ENCODE measurements around the gene KCNJ15. TPM values are rescaled to one million over a fixed set of nuclear protein-coding genes. Genes with fewer than 3 reads are reported as not detected.

KCNJ15 gene
- total RNA-seq, 1 experiment from 2014 or later, result not detected

GRCh38 chr21:38221594-38221993, 35.2 kb upstream of the KCNJ15 start:
- CTCF ChIA-PET, result no interaction called here
- H3K4me3 Mint-ChIP-seq (ENCODE audit: unreplicated experiment), result no peak overlapping the region

GRCh38 chr21:38223893-38224540, 32.8 kb upstream of the KCNJ15 start:
- Histone ChIP-seq H3K27me3 (replicated peaks; ENCODE audit: control insufficient read depth, insufficient read depth, low read length) (no peaks in the 10 kb centered on the region), H3K4me3 (ENCODE audit: low read depth, low read length) (no peak overlapping the region), H3K36me3 (ENCODE audit: control insufficient read depth, insufficient read depth, low read length) (no peaks in the 10 kb centered on the region), H3K4me1 (no peaks in the 10 kb centered on the region), H3K9me3 (peaks cover 31% of the 10 kb centered on the region)
- TF ChIP-seq, protein P1, sequence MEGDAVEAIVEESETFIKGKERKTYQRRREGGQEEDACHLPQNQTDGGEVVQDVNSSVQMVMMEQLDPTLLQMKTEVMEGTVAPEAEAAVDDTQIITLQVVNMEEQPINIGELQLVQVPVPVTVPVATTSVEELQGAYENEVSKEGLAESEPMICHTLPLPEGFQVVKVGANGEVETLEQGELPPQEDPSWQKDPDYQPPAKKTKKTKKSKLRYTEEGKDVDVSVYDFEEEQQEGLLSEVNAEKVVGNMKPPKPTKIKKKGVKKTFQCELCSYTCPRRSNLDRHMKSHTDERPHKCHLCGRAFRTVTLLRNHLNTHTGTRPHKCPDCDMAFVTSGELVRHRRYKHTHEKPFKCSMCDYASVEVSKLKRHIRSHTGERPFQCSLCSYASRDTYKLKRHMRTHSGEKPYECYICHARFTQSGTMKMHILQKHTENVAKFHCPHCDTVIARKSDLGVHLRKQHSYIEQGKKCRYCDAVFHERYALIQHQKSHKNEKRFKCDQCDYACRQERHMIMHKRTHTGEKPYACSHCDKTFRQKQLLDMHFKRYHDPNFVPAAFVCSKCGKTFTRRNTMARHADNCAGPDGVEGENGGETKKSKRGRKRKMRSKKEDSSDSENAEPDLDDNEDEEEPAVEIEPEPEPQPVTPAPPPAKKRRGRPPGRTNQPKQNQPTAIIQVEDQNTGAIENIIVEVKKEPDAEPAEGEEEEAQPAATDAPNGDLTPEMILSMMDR (IDR thresholded peaks at IDR 0.05; ENCODE audit: insufficient read depth in 1 of 2, low read depth in 1 of 2, low read length in 1 of 2, severe bottlenecking in 1 of 2, unreplicated experiment in 1 of 2), result no peak
- Mint-ChIP-seq H3K36me3 (ENCODE audit: insufficient read depth, unreplicated experiment) (no peaks in the 10 kb centered on the region), H3K27me3 (ENCODE audit: insufficient read depth, unreplicated experiment) (peaks cover 2% of the 10 kb centered on the region), H3K27ac (ENCODE audit: unreplicated experiment) (no peak overlapping the region), H3K4me1 (ENCODE audit: low read depth, unreplicated experiment) (no peaks in the 10 kb centered on the region), H3K4me3 (ENCODE audit: unreplicated experiment) (no peak overlapping the region), H3K9me3 (ENCODE audit: unreplicated experiment) (peaks cover 63% of the 10 kb centered on the region)
- DNase-seq, result peak in 1 of 2 experiments; percentile 22
- intact Hi-C loops (cut with micrococcal nuclease; ENCODE audit: unreplicated experiment), result no loop called here
- ChIA-PET CTCF (no interaction called here), POLR2A (no interaction called here)
- BruUV-seq (replicated peaks), result no TSS peak

More at GRCh38 chr21:38221594-38221993, 35.2 kb upstream of the KCNJ15 start:
- Histone ChIP-seq H3K9me3 (peaks cover 25% of the 10 kb centered on the region), H3K27me3 (replicated peaks; ENCODE audit: control insufficient read depth, insufficient read depth, low read length) (no peaks in the 10 kb centered on the region), H3K4me3 (ENCODE audit: low read depth, low read length) (no peak overlapping the region), H3K36me3 (ENCODE audit: control insufficient read depth, insufficient read depth, low read length) (no peaks in the 10 kb centered on the region), H3K4me1 (no peaks in the 10 kb centered on the region)
- TF ChIP-seq, protein P1 (IDR thresholded peaks at IDR 0.05; ENCODE audit: insufficient read depth in 1 of 2, low read depth in 1 of 2, low read length in 1 of 2, severe bottlenecking in 1 of 2, unreplicated experiment in 1 of 2), result no peak
- no peaks in the 10 kb centered on the region for H3K36me3 Mint-ChIP-seq (ENCODE audit: insufficient read depth, unreplicated experiment)
- POLR2A ChIA-PET, result no interaction called here
- H3K27me3 Mint-ChIP-seq (ENCODE audit: insufficient read depth, unreplicated experiment), result peaks cover 3% of the 10 kb centered on the region
- H3K9me3 Mint-ChIP-seq (ENCODE audit: unreplicated experiment), result peaks cover 49% of the 10 kb centered on the region
- no peak overlapping the region for H3K27ac Mint-ChIP-seq (ENCODE audit: unreplicated experiment)
- DNase-seq, result no peak
- intact Hi-C loops (cut with micrococcal nuclease; ENCODE audit: unreplicated experiment), result no loop called here
- no peaks in the 10 kb centered on the region for H3K4me1 Mint-ChIP-seq (ENCODE audit: low read depth, unreplicated experiment)
- BruUV-seq (replicated peaks), result no TSS peak

DNA sequence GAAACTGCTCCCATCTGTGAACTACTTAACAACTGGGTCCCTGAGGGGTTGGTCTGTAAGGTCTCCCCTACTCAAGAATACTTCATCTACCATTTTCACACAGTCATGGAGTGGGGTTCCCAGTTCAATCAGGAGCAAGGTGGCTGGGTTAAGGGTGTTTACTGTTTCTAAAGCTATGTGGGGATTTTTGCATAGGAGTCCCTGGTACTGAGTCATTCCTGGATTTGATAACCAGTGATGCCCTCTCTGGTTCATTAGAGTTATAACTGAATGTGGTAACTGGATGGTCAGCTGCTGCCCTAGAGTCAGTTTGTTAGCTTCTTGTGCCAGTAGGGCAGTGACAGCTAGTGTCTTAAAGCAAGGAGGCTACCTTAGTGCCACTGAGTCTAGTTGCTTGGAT, 29.4 kb upstream of the KCNJ15 start:
- H3K36me3 Mint-ChIP-seq (ENCODE audit: insufficient read depth, unreplicated experiment), result no peaks in the 10 kb centered on the region
- no peaks in the 10 kb centered on the region for H3K4me1 Mint-ChIP-seq (ENCODE audit: low read depth, unreplicated experiment)
- H3K4me3 Mint-ChIP-seq (ENCODE audit: unreplicated experiment), result no peak overlapping the region
- BruUV-seq (replicated peaks), result no TSS peak
- ChIA-PET POLR2A (no interaction called here), CTCF (no interaction called here)
- H3K36me3 ChIP-seq (ENCODE audit: control insufficient read depth, insufficient read depth, low read length), result no peaks in the 10 kb centered on the region
- intact Hi-C loops (cut with micrococcal nuclease; ENCODE audit: unreplicated experiment), result no loop called here
- no peak overlapping the region for H3K4me3 ChIP-seq (ENCODE audit: low read depth, low read length)
- H3K4me1 ChIP-seq, result no peaks in the 10 kb centered on the region
- no peaks in the 10 kb centered on the region for H3K27me3 Mint-ChIP-seq (ENCODE audit: insufficient read depth, unreplicated experiment)
- H3K9me3 Mint-ChIP-seq (ENCODE audit: unreplicated experiment), result peaks cover 58% of the 10 kb centered on the region
- TF ChIP-seq, protein P1 (IDR thresholded peaks at IDR 0.05; ENCODE audit: insufficient read depth in 1 of 2, low read depth in 1 of 2, low read length in 1 of 2, severe bottlenecking in 1 of 2, unreplicated experiment in 1 of 2), result no peak
- no peaks in the 10 kb centered on the region for H3K27me3 ChIP-seq (replicated peaks; ENCODE audit: control insufficient read depth, insufficient read depth, low read length)
- H3K27ac Mint-ChIP-seq (ENCODE audit: unreplicated experiment), result no peak overlapping the region
- H3K9me3 ChIP-seq, result peaks cover 51% of the 10 kb centered on the region
- no peak for DNase-seq
